Stimulated activated memory B cell treated with anti-CD40 and anti-IgM and Interleukin-4, amounts not matched to agents 10 μg/mL and 1 μg/mL and 100 μg/mL, for 72 hours (primary cell): ENCODE measurements around the gene DTD2.
A peak's percentile ranks its signal among the peaks of the same experiment; 100 is the strongest.

Experiments
- ATAC-seq: fragments of 150-1000 bp; cut with Tn5 transposase; 2 replicates; pipeline ENCODE4 v1.10.0; 2021
- H3K27ac Mint-ChIP-seq: one replicate; pipeline ENCODE4 v1.8.0; 2022; ENCODE audit warnings: mild to moderate bottlenecking, mixed read lengths
- H3K27me3 Mint-ChIP-seq: one replicate; pipeline ENCODE4 v1.8.0; 2022; ENCODE audit warnings: mixed read lengths
- H3K36me3 Mint-ChIP-seq: one replicate; pipeline ENCODE4 v1.8.0; 2022; ENCODE audit warnings: mixed read lengths
- H3K4me1 Mint-ChIP-seq: one replicate; pipeline ENCODE4 v1.8.0; 2022; ENCODE audit warnings: mixed read lengths
- H3K4me3 Mint-ChIP-seq: one replicate; pipeline ENCODE4 v1.8.0; 2022; ENCODE audit warnings: mild to moderate bottlenecking, moderate library complexity, mixed read lengths
- H3K9me3 Mint-ChIP-seq: one replicate; pipeline ENCODE4 v1.8.0; 2022; ENCODE audit warnings: mixed read lengths

The DTD2 gene

GRCh38 chr14:31426663-31427062 lies 30.6 kb downstream of the DTD2 start:
- peaks cover 12% of the 10 kb centered on the region for H3K36me3 Mint-ChIP-seq
- no peak overlapping the region for H3K27ac Mint-ChIP-seq
- H3K27me3 Mint-ChIP-seq, result no peaks in the 10 kb centered on the region
- peaks cover 3% of the 10 kb centered on the region for H3K4me1 Mint-ChIP-seq
- H3K9me3 Mint-ChIP-seq, result no peaks in the 10 kb centered on the region
- no peak overlapping the region for H3K4me3 Mint-ChIP-seq
- no peak for ATAC-seq

GRCh38 chr14:31425905-31426304 lies 31.4 kb downstream of the DTD2 start:
- H3K27me3 Mint-ChIP-seq, result no peaks in the 10 kb centered on the region
- no peak overlapping the region for H3K27ac Mint-ChIP-seq
- H3K9me3 Mint-ChIP-seq, result no peaks in the 10 kb centered on the region
- H3K36me3 Mint-ChIP-seq, result peaks cover 5% of the 10 kb centered on the region
- H3K4me3 Mint-ChIP-seq, result no peak overlapping the region
- peaks cover 11% of the 10 kb centered on the region for H3K4me1 Mint-ChIP-seq
- ATAC-seq, result no peak

- Mint-ChIP-seq H3K27me3 (no peaks in the 10 kb centered on the region), H3K27ac (peak overlapping the region; percentile 94), H3K4me1 (peaks cover 30% of the 10 kb centered on the region), H3K9me3 (no peaks in the 10 kb centered on the region), H3K36me3 (no peaks in the 10 kb centered on the region), H3K4me3 (peak overlapping the region; percentile 88)
- no peak for ATAC-seq
These were observed 36.1 kb downstream of the DTD2 start for GRCh38 chr14:31421200-31421599.

- no peaks in the 10 kb centered on the region for H3K9me3 Mint-ChIP-seq
- peak; percentile 98 for ATAC-seq
- peak within 1 kb of the TSS; percentile 94 for H3K27ac Mint-ChIP-seq
- peak within 1 kb of the TSS; percentile 88 for H3K4me3 Mint-ChIP-seq
- H3K27me3 Mint-ChIP-seq, result no peaks in the 10 kb centered on the region
- H3K4me1 Mint-ChIP-seq, result peaks cover 30% of the 10 kb centered on the region
- H3K36me3 Mint-ChIP-seq, result no peaks in the 10 kb centered on the region
These were observed 36.8 kb downstream of the DTD2 start, which contains the start of gene HEATR5A for GRCh38 chr14:31420319-31421111. TSS of gene HEATR5A (minus strand) at chr14:31420550. CDS start at chr14:31402975, 17,575 bp downstream.

GRCh38 chr14:31419967-31420318 lies 37.4 kb downstream of the DTD2 start:
- no peaks in the 10 kb centered on the region for H3K9me3 Mint-ChIP-seq
- H3K27ac Mint-ChIP-seq, result peak overlapping the region; percentile 94
- H3K36me3 Mint-ChIP-seq, result no peaks in the 10 kb centered on the region
- peaks cover 32% of the 10 kb centered on the region for H3K4me1 Mint-ChIP-seq
- no peaks in the 10 kb centered on the region for H3K27me3 Mint-ChIP-seq
- peak; percentile 40 for ATAC-seq
- H3K4me3 Mint-ChIP-seq, result peak overlapping the region; percentile 88

- H3K36me3 Mint-ChIP-seq, result no peaks in the 10 kb centered on the region
- H3K9me3 Mint-ChIP-seq, result no peaks in the 10 kb centered on the region
- peaks cover 37% of the 10 kb centered on the region for H3K4me1 Mint-ChIP-seq
- H3K27ac Mint-ChIP-seq, result peak overlapping the region; percentile 94
- peak overlapping the region; percentile 88 for H3K4me3 Mint-ChIP-seq
- H3K27me3 Mint-ChIP-seq, result no peaks in the 10 kb centered on the region
- ATAC-seq, result no peak
These were observed 37.9 kb downstream of the DTD2 start for GRCh38 chr14:31419179-31419966.

GRCh38 chr14:31418440-31418839 lies 38.9 kb downstream of the DTD2 start:
- H3K9me3 Mint-ChIP-seq, result no peaks in the 10 kb centered on the region
- peaks cover 44% of the 10 kb centered on the region for H3K4me1 Mint-ChIP-seq
- H3K27ac Mint-ChIP-seq, result no peak overlapping the region
- no peaks in the 10 kb centered on the region for H3K36me3 Mint-ChIP-seq
- no peak for ATAC-seq
- no peak overlapping the region for H3K4me3 Mint-ChIP-seq
- H3K27me3 Mint-ChIP-seq, result no peaks in the 10 kb centered on the region

GRCh38 chr14:31414190-31414833 lies 43.0 kb downstream of the DTD2 start:
- Mint-ChIP-seq H3K4me3 (no peak overlapping the region), H3K27ac (peak overlapping the region; percentile 59), H3K27me3 (no peaks in the 10 kb centered on the region), H3K4me1 (peaks cover 39% of the 10 kb centered on the region), H3K36me3 (no peaks in the 10 kb centered on the region), H3K9me3 (no peaks in the 10 kb centered on the region)
- no peak for ATAC-seq

GRCh38 chr14:31411218-31411727 lies 46.0 kb downstream of the DTD2 start:
- Mint-ChIP-seq H3K27ac (no peak overlapping the region), H3K4me1 (peaks cover 28% of the 10 kb centered on the region), H3K4me3 (no peak overlapping the region), H3K9me3 (no peaks in the 10 kb centered on the region), H3K36me3 (no peaks in the 10 kb centered on the region), H3K27me3 (no peaks in the 10 kb centered on the region)
- ATAC-seq, result no peak

GRCh38 chr14:31410048-31410650 lies 47.2 kb downstream of the DTD2 start:
- H3K36me3 Mint-ChIP-seq, result no peaks in the 10 kb centered on the region
- no peaks in the 10 kb centered on the region for H3K27me3 Mint-ChIP-seq
- H3K9me3 Mint-ChIP-seq, result no peaks in the 10 kb centered on the region
- ATAC-seq, result no peak
- peak overlapping the region; percentile 84 for H3K27ac Mint-ChIP-seq
- peak overlapping the region; percentile 72 for H3K4me3 Mint-ChIP-seq
- H3K4me1 Mint-ChIP-seq, result peaks cover 28% of the 10 kb centered on the region

- Mint-ChIP-seq H3K9me3 (no peaks in the 10 kb centered on the region), H3K27me3 (no peaks in the 10 kb centered on the region), H3K4me1 (peaks cover 14% of the 10 kb centered on the region), H3K27ac (no peak overlapping the region), H3K36me3 (no peaks in the 10 kb centered on the region), H3K4me3 (no peak overlapping the region)
- no peak for ATAC-seq
These were observed 48.9 kb downstream of the DTD2 start for GRCh38 chr14:31408421-31408820.

GRCh38 chr14:31405599-31406232 lies 51.6 kb downstream of the DTD2 start:
- Mint-ChIP-seq H3K4me1 (peaks cover 14% of the 10 kb centered on the region), H3K36me3 (peaks cover 16% of the 10 kb centered on the region), H3K27ac (no peak overlapping the region), H3K4me3 (no peak overlapping the region), H3K9me3 (no peaks in the 10 kb centered on the region), H3K27me3 (no peaks in the 10 kb centered on the region)
- ATAC-seq, result no peak

- no peak overlapping the region for H3K27ac Mint-ChIP-seq
- peaks cover 16% of the 10 kb centered on the region for H3K36me3 Mint-ChIP-seq
- no peak for ATAC-seq
- no peaks in the 10 kb centered on the region for H3K9me3 Mint-ChIP-seq
- H3K27me3 Mint-ChIP-seq, result no peaks in the 10 kb centered on the region
- no peak overlapping the region for H3K4me3 Mint-ChIP-seq
- H3K4me1 Mint-ChIP-seq, result peaks cover 8% of the 10 kb centered on the region
These were observed 52.2 kb downstream of the DTD2 start for GRCh38 chr14:31405106-31405505.

- Mint-ChIP-seq H3K9me3 (no peaks in the 10 kb centered on the region), H3K4me3 (no peak overlapping the region), H3K27me3 (no peaks in the 10 kb centered on the region), H3K36me3 (peaks cover 19% of the 10 kb centered on the region), H3K27ac (no peak overlapping the region), H3K4me1 (no peaks in the 10 kb centered on the region)
- no peak for ATAC-seq
These were observed 53.6 kb downstream of the DTD2 start for GRCh38 chr14:31403707-31404106.
